ENCODE results near the gene TTC21A.
"Not testable (repeated sequence)": the region's sequence is repeated elsewhere in the genome, so short reads cannot be mapped to it uniquely, and the experiment has no call there.

The TTC21A gene, protein sequence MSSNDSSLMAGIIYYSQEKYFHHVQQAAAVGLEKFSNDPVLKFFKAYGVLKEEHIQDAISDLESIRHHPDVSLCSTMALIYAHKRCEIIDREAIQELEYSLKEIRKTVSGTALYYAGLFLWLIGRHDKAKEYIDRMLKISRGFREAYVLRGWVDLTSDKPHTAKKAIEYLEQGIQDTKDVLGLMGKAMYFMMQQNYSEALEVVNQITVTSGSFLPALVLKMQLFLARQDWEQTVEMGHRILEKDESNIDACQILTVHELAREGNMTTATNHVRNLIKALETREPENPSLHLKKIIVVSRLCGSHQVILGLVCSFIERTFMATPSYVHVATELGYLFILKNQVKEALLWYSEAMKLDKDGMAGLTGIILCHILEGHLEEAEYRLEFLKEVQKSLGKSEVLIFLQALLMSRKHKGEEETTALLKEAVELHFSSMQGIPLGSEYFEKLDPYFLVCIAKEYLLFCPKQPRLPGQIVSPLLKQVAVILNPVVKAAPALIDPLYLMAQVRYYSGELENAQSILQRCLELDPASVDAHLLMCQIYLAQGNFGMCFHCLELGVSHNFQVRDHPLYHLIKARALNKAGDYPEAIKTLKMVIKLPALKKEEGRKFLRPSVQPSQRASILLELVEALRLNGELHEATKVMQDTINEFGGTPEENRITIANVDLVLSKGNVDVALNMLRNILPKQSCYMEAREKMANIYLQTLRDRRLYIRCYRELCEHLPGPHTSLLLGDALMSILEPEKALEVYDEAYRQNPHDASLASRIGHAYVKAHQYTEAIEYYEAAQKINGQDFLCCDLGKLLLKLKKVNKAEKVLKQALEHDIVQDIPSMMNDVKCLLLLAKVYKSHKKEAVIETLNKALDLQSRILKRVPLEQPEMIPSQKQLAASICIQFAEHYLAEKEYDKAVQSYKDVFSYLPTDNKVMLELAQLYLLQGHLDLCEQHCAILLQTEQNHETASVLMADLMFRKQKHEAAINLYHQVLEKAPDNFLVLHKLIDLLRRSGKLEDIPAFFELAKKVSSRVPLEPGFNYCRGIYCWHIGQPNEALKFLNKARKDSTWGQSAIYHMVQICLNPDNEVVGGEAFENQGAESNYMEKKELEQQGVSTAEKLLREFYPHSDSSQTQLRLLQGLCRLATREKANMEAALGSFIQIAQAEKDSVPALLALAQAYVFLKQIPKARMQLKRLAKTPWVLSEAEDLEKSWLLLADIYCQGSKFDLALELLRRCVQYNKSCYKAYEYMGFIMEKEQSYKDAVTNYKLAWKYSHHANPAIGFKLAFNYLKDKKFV (N-terminal part only)

DNA sequence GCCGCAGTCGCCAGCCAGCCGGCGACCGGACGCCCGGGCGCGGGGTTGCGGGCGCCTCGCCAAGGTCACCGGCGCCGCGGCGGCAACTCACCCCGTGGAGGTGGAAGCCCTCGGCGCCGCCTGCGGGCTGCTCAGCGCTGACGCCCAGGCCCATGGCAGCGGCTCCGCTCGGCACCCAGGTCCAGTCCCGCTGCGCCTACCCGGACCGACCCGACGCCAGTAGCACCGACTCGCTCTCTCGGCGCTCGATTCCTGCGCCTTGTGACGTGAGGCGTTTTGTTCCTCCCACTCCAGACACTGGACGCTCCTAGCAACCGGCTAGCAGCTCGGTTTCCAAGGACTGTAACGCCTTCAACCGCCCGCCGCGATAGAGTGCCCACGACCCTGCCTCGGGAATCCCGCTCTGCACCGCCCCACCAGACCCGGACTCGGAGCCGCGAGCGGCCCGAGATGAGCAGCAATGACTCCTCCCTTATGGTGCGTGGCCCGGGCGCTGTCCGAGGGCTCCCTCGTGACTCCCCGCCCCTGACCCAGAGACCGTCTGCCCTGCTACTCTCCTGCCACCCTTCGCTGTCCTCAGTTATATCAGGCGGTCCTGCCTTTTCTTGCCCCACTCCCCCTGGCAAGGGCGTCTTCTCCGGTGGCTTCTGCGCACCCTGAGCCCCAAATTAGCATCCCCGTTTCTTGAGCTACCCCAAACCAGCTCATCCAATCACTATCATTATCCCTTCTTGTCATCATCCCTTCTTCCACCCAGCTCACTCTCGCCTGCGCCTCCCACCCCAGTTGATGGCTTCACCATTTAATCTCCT, at the start of gene TTC21A, which contains the start of gene GORASP1:
TSS of gene TTC21A (plus strand) at position 293 of the 812 bp plus-strand sequence. CDS start at position 451, 158 bp downstream.
TSS of gene GORASP1 (minus strand) at position 240 of the 812 bp plus-strand sequence. CDS start at position 154, 86 bp downstream.
- DNase-seq (ENCODE audit: low read depth in 2 of 2), result peak; percentile 22 to 62

DNA sequence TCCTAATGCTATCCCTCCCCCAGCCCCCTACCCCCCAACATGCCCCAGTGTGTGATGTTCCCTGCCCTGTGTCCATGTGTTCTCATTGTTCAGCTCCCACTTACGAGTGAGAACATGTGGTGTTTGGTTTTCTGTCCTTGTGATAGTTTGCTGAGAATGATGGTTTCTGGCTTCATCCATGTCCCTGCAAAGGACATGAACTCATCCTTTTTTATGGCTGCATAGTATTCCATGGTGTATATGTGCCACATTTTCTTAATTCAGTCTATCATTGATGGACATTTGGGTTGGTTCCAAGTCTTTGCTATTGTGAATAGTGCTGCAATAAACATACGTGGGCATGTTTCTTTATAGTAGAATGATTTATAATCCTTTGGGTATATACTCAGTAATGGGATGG, 46.3 kb upstream of the TTC21A start:
- not testable (repeated sequence) for DNase-seq (ENCODE audit: low read depth in 2 of 2)

DNA sequence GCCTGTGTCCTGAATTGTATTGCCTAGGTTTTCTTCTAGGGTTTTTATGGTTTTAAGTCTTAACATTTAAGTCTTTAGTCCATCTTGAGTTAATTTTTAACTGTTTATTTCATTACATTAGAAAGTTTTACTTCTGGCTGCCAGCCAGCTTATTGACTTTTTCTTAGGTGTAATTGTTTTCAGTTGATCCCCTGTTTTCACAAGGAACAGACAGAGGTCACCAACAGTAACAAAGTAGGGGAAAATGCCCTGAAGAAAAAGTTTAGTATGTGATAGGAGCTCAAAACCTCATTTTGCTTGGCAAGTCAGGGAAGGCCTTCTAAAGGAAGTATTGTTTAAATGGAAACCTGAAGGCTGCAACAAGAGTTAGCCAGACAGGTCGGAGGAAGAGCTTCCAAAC, 45.3 kb upstream of the TTC21A start:
- no peak for DNase-seq (ENCODE audit: low read depth in 2 of 2)

DNA sequence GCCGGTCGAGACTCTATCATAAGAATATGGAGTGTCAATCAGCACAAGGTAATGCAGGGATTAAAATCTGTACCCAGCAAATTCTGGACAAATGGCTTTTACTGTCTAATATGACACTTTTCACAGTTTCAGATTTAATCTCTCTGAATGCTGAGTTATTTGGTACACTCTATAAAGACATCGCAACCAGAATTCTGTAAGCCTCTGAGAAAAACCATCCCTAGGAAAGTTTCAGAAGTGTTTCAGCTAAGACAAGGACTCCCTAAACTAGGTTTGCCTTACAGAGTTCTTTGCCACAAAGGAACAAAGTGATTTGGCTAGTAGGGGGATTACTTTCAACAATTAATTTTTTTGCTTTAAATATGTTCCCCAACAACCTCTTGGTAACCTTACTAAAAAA, 44.3 kb upstream of the TTC21A start:
- DNase-seq (ENCODE audit: low read depth in 2 of 2), result no peak

DNA sequence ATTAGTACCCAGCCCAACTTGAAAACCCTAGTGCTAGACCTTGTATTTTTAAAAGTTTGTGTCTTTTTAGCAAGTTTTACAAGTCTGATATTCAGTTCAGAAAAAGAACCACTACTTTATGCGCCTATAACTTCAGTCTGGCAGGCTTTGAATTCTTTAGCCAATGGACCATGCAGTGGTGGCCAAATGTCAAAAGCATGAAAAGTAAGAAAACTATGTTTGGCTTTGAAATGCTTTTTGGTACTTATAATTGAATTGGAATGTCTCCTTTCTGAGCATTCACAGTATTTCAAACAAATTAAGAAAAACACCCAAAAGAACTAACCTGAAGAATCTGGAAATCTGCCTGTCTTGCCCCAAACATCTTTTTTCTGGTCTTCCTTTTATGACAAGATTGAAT, 42.8 kb upstream of the TTC21A start:
- DNase-seq (ENCODE audit: low read depth in 2 of 2), result no peak

DNA sequence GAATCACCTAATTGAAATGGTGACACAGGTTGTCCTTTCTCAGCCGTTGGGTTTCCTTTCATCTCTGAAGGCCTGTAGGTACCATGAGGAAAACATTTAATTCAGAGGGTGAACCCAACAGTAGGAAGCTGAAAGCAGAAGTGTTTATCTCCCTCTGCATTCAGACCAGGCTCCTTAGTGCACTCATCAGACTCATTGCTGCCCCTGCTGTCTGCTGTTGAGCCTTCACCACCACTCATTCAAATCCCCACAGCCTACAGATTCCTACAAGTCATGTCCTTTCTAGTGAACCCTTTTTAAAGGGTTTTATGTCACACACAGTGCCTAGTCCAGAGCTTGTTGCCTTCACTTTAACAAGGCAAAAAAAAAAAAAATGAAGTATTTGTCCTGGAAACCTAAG, 42.3 kb upstream of the TTC21A start:
- DNase-seq (ENCODE audit: low read depth in 2 of 2), result no peak

DNA sequence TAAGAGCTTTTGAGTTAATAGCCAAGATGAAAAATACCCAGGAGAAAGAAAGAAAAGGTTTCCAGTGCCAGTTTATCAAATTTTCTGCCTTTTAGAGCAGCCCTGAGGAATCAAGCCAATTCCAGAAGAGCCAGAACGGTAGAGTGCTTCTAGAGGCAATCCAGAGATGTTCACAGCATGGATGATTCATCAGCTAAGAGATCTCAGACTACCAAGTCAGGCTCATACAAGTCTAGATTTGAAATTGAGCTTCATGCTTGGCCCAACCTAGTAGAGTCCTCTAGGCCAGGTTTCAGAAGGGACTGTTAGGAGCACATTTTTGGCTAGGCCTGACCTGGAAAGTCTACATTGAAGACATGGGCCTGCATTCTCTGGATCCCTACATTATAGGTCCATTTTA, 40.2 kb upstream of the TTC21A start:
- DNase-seq (ENCODE audit: low read depth in 2 of 2), result no peak

DNA sequence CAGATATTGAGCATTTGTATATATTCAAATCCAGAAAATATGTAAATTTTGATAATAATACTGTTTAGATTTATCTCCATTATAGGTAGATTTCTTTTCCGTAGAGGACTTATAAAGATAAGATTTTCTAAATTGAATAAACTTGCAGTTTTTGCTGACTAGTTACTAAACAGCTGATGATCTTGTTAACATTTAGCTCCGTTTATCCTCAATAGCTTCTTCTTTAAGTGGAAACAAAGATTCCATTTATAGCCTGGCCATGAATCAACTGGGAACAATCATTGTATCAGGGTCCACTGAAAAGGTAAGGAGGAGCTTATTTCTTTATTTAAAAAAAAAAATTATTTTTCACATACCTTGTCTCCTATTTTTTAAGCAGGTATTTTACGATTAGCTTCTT, 38.9 kb upstream of the TTC21A start:
- DNase-seq (ENCODE audit: low read depth in 2 of 2), result no peak

DNA sequence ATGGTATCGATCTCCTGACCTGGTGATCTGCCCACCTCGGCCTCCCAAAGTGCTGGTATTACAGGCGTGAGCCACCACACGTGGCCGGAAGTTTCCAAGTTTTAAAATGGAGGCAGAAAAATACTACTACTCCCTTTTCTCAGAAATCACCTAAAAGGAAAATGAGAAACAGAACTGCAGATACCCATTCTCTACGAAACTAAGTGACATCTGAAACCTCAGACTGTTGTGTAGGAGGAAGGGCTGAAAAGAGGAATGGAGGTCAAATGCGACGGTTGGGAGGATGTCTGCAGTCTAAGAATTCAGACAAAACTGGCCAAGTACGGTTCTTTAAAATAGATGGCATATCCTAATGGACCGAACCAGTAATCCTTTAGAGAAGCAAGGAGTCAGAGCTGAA, 31.6 kb upstream of the TTC21A start:
- no peak for DNase-seq (ENCODE audit: low read depth in 2 of 2)

DNA sequence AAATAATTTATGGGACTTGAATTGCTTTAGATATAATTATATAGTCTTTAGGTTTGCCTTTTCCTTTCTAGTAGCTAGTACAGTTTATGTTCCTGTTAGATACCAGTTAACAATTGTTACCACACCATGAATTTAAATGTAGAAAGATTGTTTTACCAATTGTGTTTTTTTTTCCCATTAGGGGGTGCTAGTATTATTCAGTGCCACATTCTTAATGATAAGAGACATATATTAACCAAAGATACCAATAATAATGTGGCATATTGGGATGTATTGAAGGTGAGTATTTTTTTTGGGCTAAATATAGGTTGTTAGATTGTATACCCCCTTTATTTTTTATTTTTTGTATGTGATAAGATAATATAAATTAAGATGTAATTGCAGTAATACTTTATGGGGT, 27.9 kb upstream of the TTC21A start:
- no peak for DNase-seq (ENCODE audit: low read depth in 2 of 2)

DNA sequence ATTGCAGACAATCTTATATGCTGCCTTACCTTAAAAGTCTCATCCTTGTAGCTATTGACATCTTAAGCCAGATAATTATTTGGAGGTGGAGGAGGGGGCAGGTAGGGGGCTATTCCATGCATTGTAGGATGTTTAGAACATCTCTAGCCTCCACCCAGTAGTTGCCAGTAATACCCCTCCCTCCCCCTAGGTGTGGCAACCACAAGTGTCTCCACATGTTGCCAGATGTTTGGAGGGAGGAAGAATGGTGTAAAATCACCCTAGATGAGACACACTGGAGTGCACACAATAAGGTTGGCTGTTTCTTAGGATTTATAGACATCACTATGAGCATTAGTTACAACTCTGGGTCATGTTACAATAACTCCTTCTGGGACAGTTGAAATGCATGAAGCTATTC, 27.5 kb upstream of the TTC21A start:
- no peak for DNase-seq (ENCODE audit: low read depth in 2 of 2)

DNA sequence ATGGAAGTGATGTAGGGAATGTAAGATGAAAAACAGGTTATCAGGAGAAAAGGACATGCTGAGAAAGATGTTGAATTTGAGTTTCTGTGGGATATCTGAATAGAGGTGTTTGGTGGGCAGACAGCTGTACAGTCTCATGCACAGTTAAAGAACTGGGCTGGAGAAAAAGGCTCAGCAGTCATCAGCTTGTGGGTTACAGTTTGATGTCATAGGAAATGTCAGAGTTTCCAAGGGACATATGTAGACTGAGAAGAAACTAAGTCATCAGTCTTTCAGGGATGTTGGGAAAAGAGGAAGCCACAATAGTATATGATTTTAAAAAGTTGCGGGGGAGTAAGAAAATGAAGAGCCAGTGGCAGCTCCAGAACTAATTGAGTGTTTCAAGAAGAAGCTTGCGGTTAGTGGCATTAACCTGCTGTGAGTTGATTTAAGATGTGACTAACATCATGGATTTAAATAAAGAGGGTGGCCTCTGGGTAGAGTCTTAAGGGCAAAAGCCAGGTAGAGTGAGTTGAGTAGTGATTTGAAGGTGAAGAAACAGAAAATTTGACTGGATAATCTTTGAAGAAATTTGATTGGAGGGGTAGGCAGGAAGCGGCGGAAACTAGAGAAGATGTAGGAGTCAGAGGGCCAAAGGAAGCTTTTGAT, 24.7 kb upstream of the TTC21A start:
- no peak for DNase-seq (ENCODE audit: low read depth in 2 of 2)

DNA sequence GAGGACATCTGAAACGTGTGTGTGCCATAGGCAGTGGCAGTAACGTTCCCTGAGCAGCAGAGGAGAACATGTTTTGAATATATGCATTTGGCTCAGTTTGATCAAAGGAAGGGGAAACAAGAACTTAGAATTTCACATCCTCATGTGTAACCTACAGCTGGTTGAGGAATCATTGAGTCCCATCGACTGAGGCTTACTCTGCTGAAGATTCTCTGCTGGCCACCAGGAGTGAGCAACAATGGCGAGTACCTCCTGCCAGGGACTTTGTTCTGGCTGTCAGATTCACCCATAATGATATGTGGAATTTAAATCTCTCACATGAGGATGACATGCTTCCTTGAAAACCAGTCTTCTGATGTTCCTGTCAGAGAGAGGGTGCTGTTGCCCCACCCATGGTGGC, 21.3 kb upstream of the TTC21A start:
- DNase-seq (ENCODE audit: low read depth in 2 of 2), result no peak

DNA sequence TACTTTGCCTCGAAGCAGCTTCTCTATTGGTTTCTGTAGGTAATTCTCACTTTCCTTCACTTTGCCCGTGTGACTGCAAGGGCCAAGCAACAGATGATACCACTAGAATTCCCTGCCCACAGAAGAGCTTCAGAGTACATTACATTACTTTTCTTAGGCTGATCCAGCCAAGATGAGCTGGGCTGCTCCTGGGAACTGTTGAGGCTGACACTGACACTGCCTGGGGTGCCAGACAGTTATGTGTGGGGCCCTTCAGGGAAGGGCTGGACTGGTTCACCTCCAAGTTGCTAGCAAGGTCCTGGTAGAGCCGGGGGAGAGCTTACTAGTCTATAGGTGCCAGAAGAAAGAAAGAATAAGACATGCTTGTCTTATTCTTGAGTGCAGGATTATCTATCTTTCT, 19.0 kb upstream of the TTC21A start:
- no peak for DNase-seq (ENCODE audit: low read depth in 2 of 2)

DNA sequence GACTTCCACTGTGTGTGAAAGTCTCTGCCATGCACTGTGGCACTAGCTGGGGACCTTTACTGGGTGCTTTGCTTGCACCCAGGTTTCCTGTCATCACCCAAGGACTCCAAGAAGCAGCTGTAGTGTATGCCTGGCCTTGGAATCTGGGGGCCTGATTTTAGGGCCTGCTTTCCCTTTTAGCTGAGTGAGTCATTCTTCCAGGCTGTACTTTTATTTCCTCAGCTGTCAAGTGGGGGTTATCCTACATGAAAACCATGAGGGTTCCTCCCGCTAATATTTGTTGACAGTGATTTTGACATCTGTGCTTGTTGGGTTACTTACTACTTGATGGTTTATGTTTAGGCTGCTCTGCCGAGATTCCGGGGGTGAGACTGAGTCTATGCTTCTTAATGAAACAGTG, 18.6 kb upstream of the TTC21A start:
- DNase-seq (ENCODE audit: low read depth in 2 of 2), result no peak

DNA sequence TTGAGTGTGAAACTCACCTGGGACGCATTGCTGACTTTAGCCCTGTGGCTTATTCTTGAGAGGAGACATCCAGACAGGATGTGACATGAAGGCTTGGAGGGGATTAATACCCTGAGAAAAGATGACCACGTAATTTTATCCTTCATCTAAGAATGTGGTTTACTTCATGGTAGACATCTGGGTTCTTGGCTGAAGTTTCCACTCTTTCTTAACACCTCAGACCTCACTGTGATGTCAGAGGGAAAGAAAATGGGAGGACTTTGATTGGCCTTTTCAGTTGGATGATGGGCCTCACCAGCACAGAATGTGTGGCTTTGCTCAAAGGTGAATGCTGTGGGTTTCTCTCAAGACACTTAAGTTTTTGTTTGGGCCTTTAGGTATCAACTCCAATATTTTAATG, 16.6 kb upstream of the TTC21A start:
- no peak for DNase-seq (ENCODE audit: low read depth in 2 of 2)

DNA sequence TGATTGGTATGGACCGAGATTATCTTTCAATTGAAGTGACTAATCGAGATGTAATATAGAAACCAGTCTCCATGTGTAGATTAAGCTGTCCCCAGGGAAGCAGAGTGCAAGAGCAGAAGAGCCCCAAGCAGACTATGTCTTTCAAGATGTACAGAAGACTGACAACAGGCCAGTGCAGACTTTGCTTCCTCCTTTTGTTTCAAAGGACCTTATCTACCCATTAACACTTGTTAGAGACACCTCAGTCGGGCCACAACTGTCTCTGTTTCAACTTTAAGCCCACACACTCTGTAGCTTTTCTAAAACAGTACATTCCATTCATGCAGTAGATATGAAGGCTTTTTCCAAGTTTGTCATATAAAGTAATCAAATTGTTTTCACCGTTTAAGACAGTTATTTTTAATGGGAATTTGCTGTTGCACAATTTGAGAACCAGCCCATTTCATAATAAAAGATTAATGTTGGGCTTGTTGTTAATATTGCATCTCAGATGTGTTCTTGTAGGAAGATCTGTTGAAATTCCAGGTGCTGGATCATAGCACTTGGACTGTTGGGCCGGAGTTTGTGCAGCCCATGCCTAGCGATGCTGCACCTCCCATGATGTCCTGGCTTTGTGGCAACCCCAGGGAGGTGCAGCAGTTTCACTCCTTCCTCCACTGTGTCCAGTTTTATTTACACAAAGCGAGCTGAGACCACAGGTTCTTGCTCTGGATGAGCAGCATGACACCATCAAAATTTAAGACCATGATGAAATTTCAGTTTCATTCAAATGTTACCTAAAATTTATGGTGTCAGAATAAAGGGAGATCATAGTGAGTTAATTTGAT, 12.4 kb upstream of the TTC21A start:
- DNase-seq (ENCODE audit: low read depth in 2 of 2), result no peak

DNA sequence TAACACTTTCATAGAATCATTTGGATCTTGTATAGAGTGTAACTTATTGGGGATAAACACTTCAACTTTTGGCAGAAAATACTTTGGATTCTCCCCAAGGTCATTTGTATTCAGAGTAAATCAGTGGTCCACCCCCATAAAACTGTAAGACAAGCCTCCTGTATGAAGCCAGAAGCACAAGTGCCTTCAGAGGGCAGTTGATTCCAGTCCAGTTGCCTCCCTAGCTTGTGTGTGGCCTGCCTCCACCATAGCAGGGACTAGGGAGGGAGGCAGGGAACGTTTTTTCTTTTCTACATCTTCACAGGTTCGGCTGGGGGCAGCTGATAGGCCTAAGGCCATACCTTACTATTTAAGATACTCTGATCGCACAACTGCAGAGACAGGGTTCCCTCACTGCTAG, 11.7 kb upstream of the TTC21A start:
- no peak for DNase-seq (ENCODE audit: low read depth in 2 of 2)

DNA sequence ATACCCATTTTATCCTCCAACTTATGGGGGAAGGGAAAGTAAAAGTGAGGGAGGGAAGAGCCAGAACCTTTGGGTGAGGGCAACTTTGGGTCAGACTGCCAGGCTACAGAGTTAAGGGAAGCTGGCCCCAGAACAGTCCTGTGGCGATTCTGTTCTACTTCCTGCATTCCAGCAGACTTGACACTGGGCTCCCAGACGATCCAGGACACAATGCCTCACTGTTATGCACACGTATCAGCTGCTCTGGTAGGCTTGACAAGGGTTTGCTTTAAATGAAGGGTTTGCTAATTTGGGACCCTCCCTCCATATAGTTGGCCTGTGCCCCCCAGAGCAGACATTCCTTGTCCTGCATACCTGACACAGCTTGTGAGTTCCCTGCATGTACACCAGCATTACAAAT, 10.7 kb upstream of the TTC21A start:
- no peak for DNase-seq (ENCODE audit: low read depth in 2 of 2)

Measured in stimulated activated CD8-positive, alpha-beta memory T cell treated with anti-CD3 and anti-CD28 coated beads, Interleukin-7, amount 100 ng/mL, for 4 hours (primary cell).